Measurements from ENCODE around the gene CNDP1. TPM values are rescaled to one million over a fixed set of nuclear protein-coding genes. Genes with fewer than 3 reads are reported as not detected.
"Not testable (repeated sequence)": the region's sequence is repeated elsewhere in the genome, so short reads cannot be mapped to it uniquely, and the experiment has no call there.

CNDP1 gene
- total and polyA plus RNA-seq, 2 experiments from 2014 or later = not detected

DNA sequence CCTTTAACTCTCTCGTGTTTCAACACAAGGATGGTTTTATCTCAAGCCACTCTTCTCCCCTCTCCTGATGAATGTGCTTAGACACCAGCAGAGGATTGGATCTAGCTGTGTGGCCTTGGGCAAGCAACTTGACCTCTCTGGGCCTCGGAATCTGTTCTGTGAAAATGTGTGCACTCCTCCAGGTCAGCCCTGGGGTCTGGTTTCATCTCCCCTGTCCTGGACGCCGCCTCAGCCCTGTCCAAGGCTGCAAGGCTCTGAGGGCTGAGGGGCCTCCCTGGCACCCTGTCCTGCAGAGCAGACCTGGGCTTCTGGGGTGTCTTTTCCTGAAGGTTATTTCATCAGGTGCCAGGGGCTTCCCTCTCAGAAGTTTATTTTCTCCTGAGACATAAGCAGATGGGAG, 28.5 kb downstream of the CNDP1 start:
- H3K27ac ChIP-seq = no peak overlapping the region
- DNase-seq (ENCODE audit: low read depth in 1 of 2, low spot score in 1 of 2) = no peak
- H3K27me3 ChIP-seq = peaks cover 2% of the 10 kb centered on the region
- no peaks in the 10 kb centered on the region for H3K36me3 ChIP-seq
- H3K4me3 ChIP-seq = no peak overlapping the region
- no peaks in the 10 kb centered on the region for H3K9me3 ChIP-seq (ENCODE audit: low read depth)
- no peaks in the 10 kb centered on the region for H3K4me1 ChIP-seq (ENCODE audit: low read depth)
- TF ChIP-seq, protein P1, sequence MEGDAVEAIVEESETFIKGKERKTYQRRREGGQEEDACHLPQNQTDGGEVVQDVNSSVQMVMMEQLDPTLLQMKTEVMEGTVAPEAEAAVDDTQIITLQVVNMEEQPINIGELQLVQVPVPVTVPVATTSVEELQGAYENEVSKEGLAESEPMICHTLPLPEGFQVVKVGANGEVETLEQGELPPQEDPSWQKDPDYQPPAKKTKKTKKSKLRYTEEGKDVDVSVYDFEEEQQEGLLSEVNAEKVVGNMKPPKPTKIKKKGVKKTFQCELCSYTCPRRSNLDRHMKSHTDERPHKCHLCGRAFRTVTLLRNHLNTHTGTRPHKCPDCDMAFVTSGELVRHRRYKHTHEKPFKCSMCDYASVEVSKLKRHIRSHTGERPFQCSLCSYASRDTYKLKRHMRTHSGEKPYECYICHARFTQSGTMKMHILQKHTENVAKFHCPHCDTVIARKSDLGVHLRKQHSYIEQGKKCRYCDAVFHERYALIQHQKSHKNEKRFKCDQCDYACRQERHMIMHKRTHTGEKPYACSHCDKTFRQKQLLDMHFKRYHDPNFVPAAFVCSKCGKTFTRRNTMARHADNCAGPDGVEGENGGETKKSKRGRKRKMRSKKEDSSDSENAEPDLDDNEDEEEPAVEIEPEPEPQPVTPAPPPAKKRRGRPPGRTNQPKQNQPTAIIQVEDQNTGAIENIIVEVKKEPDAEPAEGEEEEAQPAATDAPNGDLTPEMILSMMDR (IDR thresholded peaks at IDR 0.05; ENCODE audit: low read depth, low read length) = no peak

DNA sequence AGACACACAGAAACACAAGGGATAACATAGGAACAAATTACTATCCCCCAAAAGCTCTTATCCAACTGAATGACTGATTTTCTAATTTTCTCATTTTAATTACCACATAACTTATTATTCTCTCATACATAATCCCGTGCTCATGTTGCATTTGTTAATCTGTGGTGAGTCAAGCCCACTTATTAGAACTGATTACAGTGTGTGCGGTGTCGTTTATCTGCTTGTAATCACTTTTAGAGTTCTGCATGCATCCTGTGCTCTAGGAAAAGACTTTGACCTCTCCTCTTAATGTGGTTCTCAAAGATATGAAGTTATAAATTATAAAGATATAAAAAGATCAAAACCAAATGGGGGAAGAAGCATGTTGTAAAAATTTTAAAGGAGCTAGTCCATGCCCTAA, 29.7 kb downstream of the CNDP1 start:
- no peak for DNase-seq (ENCODE audit: low read depth in 1 of 2, low spot score in 1 of 2)
- TF ChIP-seq, protein P1 (IDR thresholded peaks at IDR 0.05; ENCODE audit: low read depth, low read length) = no peak
- no peaks in the 10 kb centered on the region for H3K36me3 ChIP-seq
- no peak overlapping the region for H3K4me3 ChIP-seq
- H3K27ac ChIP-seq = no peak overlapping the region
- peaks cover 2% of the 10 kb centered on the region for H3K27me3 ChIP-seq
- no peaks in the 10 kb centered on the region for H3K9me3 ChIP-seq (ENCODE audit: low read depth)
- no peaks in the 10 kb centered on the region for H3K4me1 ChIP-seq (ENCODE audit: low read depth)

DNA sequence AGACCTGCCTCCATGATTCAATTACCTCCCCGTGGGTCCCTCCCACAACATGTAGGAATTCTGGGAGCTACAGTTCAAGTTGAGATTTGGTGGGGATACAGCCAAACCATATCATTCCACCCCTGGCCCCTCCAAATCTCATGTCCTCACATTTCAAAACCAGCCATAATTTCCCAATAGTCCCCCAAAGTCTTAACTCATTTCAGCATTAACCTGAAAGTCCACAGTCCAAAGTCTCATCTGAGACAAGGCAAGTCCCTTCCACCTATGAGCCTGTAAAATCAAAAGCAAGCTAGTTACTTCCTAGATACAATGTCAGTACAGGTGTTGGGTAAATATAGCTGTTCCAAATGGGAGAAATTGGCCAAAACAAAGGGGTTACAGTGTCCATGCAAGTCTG, 30.9 kb downstream of the CNDP1 start:
- H3K36me3 ChIP-seq; H3K4me1 ChIP-seq (ENCODE audit: low read depth); H3K4me3 ChIP-seq; H3K27me3 ChIP-seq; DNase-seq (ENCODE audit: low read depth in 1 of 2, low spot score in 1 of 2); H3K9me3 ChIP-seq (ENCODE audit: low read depth); H3K27ac ChIP-seq: not testable (repeated sequence)

DNA sequence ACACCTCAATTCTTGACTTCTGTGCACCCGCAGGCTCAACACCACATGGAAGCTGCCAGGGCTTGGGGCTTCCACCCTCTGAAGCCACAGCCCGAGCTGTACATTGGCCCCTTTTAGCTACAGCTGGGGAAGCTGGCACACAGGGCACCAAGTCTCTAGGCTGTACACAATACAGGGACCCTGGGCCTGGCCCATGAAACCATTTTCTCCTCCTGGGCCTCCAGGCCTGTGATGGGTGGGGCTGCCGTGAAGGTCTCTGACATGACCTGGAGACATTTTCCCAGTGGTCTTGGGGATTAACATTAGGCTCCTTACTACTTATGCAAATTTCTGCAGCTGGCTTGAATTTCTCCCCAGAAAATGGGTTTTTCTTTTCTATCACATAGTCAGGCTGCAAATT, 31.7 kb downstream of the CNDP1 start:
- DNase-seq (ENCODE audit: low read depth in 1 of 2, low spot score in 1 of 2); H3K4me1 ChIP-seq (ENCODE audit: low read depth); H3K4me3 ChIP-seq; H3K27ac ChIP-seq; H3K36me3 ChIP-seq; H3K27me3 ChIP-seq; H3K9me3 ChIP-seq (ENCODE audit: low read depth): not testable (repeated sequence)

DNA sequence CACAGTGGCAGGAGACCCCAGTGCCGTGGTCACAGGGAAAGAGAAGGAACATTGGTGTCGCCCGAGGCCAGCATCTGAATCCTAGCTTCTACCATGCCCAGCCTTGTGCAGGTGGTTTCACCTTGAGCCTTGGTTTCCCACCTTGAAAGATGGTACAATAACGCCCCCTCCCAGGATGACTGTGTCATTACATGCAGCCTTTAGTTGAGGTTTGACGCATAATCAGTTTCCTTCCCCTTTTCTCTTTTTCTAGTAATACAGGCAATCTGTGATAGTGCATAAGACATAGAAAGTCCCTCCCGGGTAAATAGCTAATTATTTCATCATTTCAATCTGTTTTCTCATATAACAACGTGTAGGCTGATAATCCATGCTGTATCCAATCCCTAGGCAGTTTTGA, 33.5 kb downstream of the CNDP1 start:
- no peaks in the 10 kb centered on the region for H3K36me3 ChIP-seq
- no peak for DNase-seq (ENCODE audit: low read depth in 1 of 2, low spot score in 1 of 2)
- no peak overlapping the region for H3K27ac ChIP-seq
- H3K9me3 ChIP-seq (ENCODE audit: low read depth) = no peaks in the 10 kb centered on the region
- no peaks in the 10 kb centered on the region for H3K4me1 ChIP-seq (ENCODE audit: low read depth)
- no peaks in the 10 kb centered on the region for H3K27me3 ChIP-seq
- TF ChIP-seq, protein P1 (IDR thresholded peaks at IDR 0.05; ENCODE audit: low read depth, low read length) = no peak
- no peak overlapping the region for H3K4me3 ChIP-seq

DNA sequence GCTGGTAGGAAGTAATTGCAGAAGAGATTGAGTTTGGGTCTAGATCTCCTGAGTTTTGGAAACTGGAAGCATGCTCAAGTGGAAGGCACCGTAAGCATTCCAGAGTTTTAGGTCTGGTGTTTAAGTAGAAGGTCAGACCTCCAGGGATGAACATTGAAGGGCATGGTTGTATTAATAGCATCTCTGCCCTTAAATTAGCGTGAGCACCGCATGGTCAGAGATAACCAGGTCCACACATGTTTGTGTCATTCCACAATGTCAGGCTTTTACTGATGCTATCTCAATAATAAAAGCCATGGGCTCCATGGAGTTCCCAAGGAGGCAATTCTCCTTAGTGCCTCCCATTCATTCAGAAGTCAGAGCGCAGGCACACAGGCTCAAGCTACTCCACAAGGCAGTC, 35.1 kb downstream of the CNDP1 start:
- Histone ChIP-seq H3K4me1 (ENCODE audit: low read depth) (peaks cover 5% of the 10 kb centered on the region), H3K9me3 (ENCODE audit: low read depth) (no peaks in the 10 kb centered on the region), H3K4me3 (no peak overlapping the region), H3K27me3 (no peaks in the 10 kb centered on the region), H3K36me3 (no peaks in the 10 kb centered on the region), H3K27ac (no peak overlapping the region)
- TF ChIP-seq, protein P1 (IDR thresholded peaks at IDR 0.05; ENCODE audit: low read depth, low read length) = no peak
- no peak for DNase-seq (ENCODE audit: low read depth in 1 of 2, low spot score in 1 of 2)

DNA sequence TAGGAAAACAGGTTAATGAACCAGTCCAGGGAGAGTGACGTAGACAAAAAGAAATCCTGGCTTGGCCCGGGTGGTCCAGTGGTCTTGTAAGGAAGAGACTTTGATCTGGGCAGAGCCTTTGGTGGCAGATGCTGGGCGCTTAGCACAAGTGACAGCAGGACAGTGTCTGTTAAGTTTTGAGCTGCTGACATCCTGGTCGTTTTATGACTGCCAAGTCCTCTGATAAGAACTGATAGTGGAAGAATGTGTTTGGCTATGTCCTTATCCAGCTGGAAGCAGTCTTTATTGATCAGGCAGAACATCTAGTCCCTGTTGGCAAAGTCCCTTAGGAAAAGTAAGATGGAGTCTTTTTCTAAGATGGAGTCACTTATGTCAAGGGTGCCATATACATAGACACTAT, 36.0 kb downstream of the CNDP1 start:
- Histone ChIP-seq H3K9me3 (ENCODE audit: low read depth) (no peaks in the 10 kb centered on the region), H3K36me3 (no peaks in the 10 kb centered on the region), H3K27me3 (no peaks in the 10 kb centered on the region), H3K4me3 (no peak overlapping the region), H3K4me1 (ENCODE audit: low read depth) (peaks cover 5% of the 10 kb centered on the region), H3K27ac (no peak overlapping the region)
- TF ChIP-seq, protein P1 (IDR thresholded peaks at IDR 0.05; ENCODE audit: low read depth, low read length) = no peak
- no peak for DNase-seq (ENCODE audit: low read depth in 1 of 2, low spot score in 1 of 2)

Measured in cardiac muscle cell (in vitro differentiated cells and primary cell).